ENCODE data around the gene RFLNA.
"Not testable (repeated sequence)": the region's sequence is repeated elsewhere in the genome, so short reads cannot be mapped to it uniquely, and the experiment has no call there.

The RFLNA gene

GRCh38 chr12:124283326-124283725 is 11.6 kb upstream of the RFLNA start:
- no peak for DNase-seq

DNA sequence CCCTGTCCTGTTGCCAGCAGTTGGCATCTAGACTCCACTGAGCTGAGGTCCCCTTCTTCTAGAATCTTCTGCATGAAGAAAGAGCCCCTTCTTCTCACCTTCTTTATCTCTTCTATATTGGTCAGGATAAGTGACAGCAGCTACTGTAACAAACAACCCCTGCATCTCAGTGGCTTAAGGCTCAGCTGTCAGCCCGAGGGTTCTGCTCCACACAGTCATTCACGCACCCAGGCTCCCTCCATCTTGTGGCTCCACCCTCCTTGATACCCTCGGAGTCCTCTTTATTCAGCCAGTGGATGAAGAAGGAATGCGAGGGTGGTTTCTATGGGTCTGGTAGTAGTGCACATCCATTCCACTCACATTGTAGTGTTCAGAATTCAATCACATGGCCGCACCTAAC is 10.5 kb upstream of the RFLNA start:
- no peak for DNase-seq

GRCh38 chr12:124286414-124286813 is 8.5 kb upstream of the RFLNA start:
- no peak for DNase-seq

DNA sequence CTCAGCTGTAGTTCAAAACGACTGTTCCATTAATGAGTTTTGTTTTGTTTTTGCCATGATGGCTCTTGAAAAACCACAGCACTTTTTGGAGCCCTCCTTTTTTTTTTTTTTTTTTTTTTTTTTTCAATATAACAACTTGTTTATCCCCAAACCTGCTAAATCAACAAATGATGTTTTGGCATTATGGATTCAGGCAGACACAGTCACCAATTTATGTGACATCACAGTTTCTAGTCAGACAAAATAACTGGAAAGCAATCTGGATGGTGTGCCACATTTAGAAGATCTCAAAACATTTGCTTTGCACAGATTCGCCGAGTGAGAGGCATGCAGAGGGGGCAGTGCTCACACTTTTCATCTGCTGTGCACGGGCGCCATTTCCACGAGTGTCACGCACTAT is 7.9 kb upstream of the RFLNA start:
- no peak for DNase-seq

DNA sequence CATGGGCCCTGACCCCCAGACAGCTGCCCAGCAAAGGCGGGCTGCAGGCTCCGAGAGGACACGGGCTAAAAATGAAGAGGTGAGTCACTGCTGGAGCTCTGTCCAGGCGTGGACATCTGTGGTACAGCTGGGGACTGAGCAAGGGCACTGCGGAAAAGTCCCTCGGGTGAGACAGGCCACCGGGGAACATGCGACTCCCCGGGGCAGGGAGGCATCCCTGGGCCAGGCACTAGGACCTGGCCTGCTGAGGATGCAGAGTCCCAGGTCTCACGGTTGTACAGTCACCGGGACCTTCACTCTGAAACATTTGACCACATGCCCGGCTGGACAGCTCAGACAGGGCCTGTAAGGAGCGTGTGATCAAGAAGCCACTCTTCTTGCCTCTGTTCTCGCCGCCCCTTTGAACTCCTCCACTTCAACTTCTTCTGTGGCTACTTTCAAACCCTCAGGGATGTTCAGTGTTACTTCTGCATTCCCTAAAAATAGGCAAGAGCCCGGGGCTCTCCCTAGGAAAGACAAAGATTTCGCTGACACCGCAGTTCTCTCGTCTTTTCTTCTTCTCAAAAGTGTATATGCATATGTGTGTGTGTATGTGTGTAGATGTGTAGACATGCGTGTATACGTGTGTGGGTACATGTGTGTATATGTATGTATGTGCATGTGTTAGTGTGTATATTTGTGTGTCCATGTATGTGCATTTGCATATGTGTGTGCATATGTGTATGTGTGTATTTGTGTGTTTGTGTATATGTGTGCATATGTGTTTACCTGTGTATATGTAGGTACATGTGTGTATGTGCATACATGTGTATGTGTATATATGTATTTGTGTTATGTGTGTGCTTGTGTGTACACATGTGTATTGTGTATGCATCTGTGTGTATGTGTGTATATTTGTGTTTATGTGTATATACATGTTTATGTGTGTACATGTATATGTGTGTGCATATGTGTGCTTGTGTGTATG is 5.0 kb upstream of the RFLNA start:
- DNase-seq, result no peak

- no peak for DNase-seq
Measured at GRCh38 chr12:124292385-124292784, 2.5 kb upstream of the RFLNA start.

- DNase-seq, result no peak
Measured at GRCh38 chr12:124293286-124294003, 1.4 kb upstream of the RFLNA start.

- no peak for DNase-seq
Measured at GRCh38 chr12:124295431-124296058, 652 bp downstream of the RFLNA start.

DNA sequence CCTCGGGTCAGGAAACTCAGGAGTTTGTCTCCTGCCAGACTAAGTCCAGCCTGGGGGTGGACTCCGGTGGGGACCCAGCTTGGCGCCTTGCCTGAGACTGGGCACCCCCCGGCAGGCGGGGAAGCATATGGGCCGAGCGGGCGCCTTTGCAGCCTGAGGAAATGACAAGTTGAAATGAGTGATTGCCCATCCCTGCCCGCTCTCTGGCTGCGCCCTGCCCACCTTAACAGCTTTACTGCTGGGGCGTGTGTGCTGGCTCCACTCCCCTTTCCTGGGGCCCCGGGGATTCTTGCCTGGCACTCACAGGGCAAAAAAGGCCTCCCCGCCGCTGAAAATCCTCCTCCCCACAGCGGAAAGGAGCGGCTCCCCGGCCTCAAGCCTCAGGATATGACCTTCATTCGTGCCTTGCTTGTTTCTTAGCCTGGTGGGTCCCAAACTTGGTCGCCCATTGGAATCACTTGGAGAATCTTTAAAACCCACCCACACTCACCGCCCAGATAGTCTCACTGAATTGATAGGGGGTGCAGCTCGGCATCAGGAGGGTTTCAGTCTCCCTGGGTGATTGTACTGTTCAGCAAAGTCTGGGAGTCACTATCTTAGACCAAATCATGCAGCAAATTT is 1.5 kb downstream of the RFLNA start:
- no peak for DNase-seq

- DNase-seq, result no peak
Measured at GRCh38 chr12:124296916-124297351, 2.0 kb downstream of the RFLNA start.

- no peak for DNase-seq
Measured at GRCh38 chr12:124297389-124297788, 2.5 kb downstream of the RFLNA start.

DNA sequence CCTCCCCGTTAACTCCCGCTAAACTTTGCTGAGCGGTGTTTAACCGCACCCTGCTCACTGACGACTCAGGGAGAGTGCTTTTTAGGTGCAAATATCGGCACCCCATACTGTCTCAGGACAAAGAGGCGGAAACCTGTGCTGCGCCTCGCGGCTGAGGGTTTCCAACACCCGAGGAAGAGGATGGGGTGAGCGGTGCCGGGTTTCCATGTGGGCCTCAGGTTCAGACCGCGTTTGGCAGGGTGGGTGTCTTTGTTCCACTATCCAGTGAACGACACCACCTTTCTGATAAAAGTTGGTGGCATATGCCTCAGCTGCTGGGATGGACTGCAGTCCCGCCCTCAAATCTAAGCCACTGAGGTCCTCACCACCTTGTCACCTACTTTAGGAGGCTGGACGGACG is 3.0 kb downstream of the RFLNA start:
- DNase-seq, result no peak

GRCh38 chr12:124298685-124299410 is 4.0 kb downstream of the RFLNA start:
- no peak for DNase-seq

- no peak for DNase-seq
Measured at GRCh38 chr12:124299628-124300388, 4.9 kb downstream of the RFLNA start.

DNA sequence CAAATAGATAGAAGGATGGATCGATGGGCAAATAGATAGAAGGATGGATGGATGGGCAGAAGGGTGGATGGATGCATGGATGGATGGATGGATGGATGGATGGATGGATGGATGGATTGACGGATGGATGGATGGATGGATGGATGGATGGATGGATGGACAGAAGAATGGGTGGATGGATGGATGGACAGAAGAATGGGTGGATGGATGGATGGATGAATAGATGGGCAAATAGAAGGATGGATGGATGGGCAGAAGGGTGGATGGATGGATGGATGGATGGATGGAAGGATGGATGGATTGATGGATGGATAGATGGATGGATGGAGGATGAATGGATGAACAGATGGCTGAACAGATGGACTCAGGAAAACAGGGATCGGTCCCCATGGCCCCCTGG is 5.8 kb downstream of the RFLNA start:
- not testable (repeated sequence) for DNase-seq

- no peak for DNase-seq
Measured at GRCh38 chr12:124301084-124301654, 6.3 kb downstream of the RFLNA start.

DNA sequence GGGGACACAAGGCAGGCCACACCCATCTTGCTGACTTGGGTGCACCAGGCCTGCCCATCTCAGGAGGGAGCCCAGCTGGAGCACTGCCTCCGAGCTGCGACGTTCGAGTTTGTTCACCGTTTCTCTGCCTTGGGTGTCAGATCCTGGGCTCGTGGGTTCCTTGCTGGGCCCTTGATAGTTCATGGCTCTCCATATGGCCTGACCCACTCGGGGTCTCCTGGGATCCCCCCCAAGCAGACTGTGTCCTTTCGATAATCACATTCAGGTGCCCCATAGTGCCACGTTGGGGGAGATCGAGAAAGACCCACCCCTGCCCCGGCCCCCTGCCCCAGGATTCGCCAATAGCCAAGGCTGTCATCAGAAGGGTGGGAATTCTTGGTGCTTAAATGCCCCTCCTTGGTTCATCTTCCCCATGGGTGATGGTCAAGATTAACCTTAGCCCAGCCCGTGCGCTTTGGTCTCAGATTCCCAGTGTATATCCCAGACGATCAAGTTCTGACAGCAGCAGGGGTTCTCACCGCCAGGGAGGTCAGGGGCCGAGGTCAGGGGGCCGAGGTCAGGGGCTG is 7.4 kb downstream of the RFLNA start:
- no peak for DNase-seq

- DNase-seq, result no peak
Measured at GRCh38 chr12:124302807-124303578, 8.1 kb downstream of the RFLNA start.

DNA sequence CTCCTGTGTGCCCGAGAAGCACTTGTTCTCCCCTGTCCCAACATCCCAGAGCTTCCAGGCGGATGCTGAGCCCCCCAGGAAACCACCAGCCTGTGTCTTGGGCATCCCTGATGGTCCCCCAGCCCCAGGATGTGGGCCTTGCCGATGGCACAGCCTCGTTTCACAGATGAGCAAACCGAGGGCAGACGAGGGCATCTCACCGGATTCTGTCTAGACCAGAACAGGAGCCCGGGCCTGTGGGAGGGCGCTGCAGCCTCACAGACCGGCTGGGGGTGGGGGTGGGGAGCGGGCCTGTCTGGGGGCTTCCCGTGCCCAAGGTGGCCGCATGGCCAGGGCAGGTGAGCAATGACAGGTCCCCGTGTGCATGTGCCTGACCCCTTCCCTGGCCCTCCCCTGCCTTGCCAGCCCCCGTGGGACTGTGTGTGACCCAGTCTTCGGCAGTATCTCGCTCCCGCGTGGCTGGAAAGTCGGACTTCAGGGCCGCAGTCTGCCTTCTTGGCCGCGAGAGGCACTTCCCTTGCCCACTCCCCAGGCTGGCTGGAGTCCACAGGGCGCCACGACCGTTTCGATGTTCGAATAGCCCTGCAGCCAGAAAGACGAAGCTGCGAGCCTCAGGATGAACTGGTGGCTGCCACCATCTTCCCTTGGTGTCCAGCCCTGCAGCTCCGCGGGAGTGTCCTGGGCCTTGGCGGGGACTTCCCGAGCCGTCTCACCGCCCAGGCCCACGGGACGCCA is 8.9 kb downstream of the RFLNA start:
- no peak for DNase-seq

Measured in fibroblast of skin of right quadriceps (primary cell).